GM18867 (cell line): Measurements from ENCODE around the gene ZSCAN22.
"Not testable (repeated sequence)": the region's sequence is repeated elsewhere in the genome, so short reads cannot be mapped to it uniquely, and the experiment has no call there.

Experiments
- ATAC-seq: cut with Tn5 transposase; IDR thresholded peaks from one replicate; pipeline ENCODE4 v1.9.1; 2021; ENCODE audit warnings: mild to moderate bottlenecking, moderate library complexity; ENCODE audit not compliant: unreplicated experiment

Gene ZSCAN22

GRCh38 chr19:58326914-58327726 is at the start of gene ZSCAN22:
Gene ZSCAN22, plus strand, starts transcription at chr19:58326994. Its CDS starts 7,809 bp downstream, at chr19:58334803.
- peak; percentile 82 for ATAC-seq

GRCh38 chr19:58277197-58277596 is 49.6 kb upstream of the ZSCAN22 start:
- ATAC-seq = no peak

- ATAC-seq = no peak
Observed at GRCh38 chr19:58277748-58278540, 48.9 kb upstream of the ZSCAN22 start.

- ATAC-seq = peak; percentile 96
Observed at GRCh38 chr19:58278541-58279041, 48.2 kb upstream of the ZSCAN22 start, which contains the start of gene ZNF8. Gene ZNF8, plus strand, starts transcription at chr19:58278955. Its CDS starts 127 bp downstream, at chr19:58279082.

- peak; percentile 15 for ATAC-seq
Observed at GRCh38 chr19:58279042-58279924, 47.5 kb upstream of the ZSCAN22 start.

DNA sequence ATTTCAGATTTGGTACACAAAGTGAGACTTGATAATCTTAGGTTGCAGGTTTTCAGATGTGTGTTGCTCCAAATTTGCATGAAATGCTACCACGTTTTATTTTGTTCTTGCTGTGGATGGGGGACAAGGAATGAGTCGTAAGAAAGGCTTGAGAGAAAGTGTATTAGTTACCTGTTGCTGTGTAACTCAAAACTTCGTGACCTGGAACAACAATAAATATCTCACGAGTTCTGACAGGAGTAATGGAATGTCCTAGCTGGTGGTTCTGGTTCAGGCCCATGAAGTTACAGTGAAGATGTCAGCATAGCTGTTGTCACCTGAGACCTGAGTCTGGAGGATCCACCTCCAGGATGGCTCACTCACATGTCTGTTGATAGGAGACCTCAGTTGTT is 46.9 kb upstream of the ZSCAN22 start:
- no peak for ATAC-seq

GRCh38 chr19:58284199-58284598 is 42.6 kb upstream of the ZSCAN22 start:
- no peak for ATAC-seq

DNA sequence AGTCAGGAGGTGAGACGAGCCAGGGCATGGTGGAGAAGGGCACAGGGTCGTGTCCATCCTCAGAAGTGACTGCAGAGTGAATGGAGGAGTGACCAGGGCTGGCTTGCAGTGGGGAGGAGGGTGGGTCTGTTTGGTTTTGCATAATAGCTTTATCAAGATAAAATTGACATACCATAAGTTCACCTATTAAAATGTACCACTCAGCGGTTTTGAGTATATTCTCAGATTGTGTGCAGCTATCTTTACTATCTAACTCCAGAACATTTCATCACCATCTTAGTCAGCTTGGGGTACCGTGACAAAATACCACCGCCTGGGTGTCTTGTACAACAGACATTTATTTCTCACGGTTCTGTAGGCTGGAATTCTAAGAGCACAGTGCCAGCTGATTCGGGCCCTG is 34.9 kb upstream of the ZSCAN22 start:
- ATAC-seq = no peak

- no peak for ATAC-seq
Observed at GRCh38 chr19:58294743-58295374, 31.9 kb upstream of the ZSCAN22 start.

- no peak for ATAC-seq
Observed at GRCh38 chr19:58296104-58296503, 30.7 kb upstream of the ZSCAN22 start.

GRCh38 chr19:58300620-58301019 is 26.2 kb upstream of the ZSCAN22 start:
- ATAC-seq = no peak

- ATAC-seq = no peak
Observed at GRCh38 chr19:58304255-58304654, 22.5 kb upstream of the ZSCAN22 start.

DNA sequence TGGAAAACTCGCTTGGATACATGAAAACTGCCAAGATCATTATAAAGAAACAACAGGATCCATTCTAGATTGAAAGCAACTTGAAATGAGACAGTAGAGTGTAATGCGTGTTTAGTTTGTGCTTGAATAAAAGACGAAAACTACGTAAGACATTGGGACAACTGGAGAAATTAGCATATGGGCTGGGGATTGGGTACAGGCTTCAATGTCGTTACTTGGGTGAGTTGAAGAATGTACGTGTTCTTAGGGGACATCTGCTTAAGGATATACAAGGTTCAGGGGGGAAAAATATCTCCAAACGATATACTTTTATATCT is 22.1 kb upstream of the ZSCAN22 start:
- no peak for ATAC-seq

DNA sequence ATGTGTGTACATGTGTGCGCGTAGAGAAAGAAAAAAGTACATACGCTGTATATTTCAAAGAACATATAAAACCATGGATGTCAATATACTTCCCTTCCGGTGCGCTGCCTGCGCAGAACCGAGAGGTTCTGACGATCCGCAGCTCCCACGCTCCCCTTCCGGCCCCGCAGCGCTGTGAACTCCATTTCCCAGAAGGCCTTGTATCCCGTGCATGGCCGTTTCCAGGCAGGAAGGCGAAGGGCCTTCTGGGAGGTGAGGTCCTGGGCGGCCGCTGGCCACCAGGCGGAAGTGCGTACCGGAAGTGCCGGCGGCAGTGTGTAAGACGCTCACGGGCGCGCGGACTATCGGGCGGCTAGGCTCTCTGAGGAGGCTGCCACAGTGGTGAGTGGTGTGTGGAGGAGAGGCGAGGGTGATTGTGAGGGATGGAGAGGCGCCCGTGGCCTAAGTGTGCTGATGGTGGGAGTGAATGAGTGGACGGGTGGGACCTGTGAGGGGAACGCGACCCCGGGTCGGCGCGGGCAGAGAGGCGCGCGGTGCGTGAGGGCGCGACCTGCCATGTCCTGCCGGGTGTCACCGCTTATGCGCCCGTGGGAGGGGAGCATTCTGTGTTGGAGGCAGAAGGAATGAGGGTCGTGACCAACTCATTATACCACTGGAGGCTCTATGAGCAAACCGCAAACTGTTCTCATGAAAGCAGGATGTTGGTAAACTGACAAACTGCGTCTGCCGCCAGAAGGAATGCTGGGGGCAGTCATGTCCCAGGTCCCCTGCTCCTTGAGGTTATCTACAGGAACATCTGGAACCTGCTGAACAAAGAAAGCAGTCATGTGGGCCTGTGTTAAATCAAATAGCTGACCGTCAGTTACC is 21.5 kb upstream of the ZSCAN22 start, which contains the start of gene ERVK3-1:
ERVK3-1 (plus strand) TSS at position 313 of the 867 bp plus-strand sequence. CDS start 6,792 bp downstream, outside the sequence.
- ATAC-seq = peak; percentile 96

GRCh38 chr19:58305932-58306323 is 20.9 kb upstream of the ZSCAN22 start:
- no peak for ATAC-seq

DNA sequence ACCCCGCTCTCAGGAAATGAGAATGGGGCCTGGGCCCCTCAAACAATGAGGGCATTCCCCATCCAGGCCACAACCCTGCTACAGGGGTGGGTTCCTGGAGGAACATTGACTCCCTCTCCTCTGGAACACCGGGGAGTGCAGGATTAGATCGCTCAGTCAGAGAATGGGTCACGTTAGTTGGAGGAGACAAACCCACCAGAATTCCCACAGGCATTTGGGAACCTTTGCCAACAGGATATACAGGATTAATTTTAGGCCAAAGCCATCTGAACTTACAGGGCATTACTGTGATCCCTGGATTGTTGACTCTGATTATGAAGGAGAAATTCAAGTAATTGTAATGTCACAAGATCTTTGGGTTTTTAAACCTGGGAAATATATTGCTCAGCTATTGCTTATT is 19.1 kb upstream of the ZSCAN22 start:
- ATAC-seq = no peak

DNA sequence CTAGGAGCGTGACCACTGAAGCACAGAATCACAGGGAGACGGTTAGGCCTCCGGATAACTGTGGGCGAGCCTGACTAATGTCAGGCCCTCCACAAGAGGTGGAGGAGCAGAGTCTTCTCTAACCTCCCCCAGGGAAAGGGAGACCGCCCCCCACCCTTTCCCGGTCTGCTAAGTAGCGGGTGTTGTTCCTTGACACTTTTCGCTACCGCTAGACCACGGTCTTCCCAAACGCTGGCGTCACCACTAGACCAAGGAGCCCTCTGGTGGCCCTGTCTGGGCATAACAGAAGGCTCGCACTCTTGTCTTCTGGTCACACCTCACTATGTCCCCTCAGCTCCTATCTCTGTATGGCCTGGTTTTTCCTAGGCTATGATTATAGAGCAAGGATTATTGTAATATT is 16.1 kb upstream of the ZSCAN22 start:
- not testable (repeated sequence) for ATAC-seq

GRCh38 chr19:58311345-58311865 is 15.4 kb upstream of the ZSCAN22 start:
- ATAC-seq = no peak

GRCh38 chr19:58315580-58315979 is 11.2 kb upstream of the ZSCAN22 start:
- no peak for ATAC-seq
